Eye (tissue), 1 donor: Measurements from ENCODE around the gene MEG3.

ENCODE experiments used
- DNase-seq: peaks from one replicate; pipeline ENCODE4 v3.0.0-alpha.2; 2015

MEG3 gene

GRCh38 chr14:100825713-100826331 lies at the start of gene MEG3:
Gene MEG3, plus strand, starts transcription at chr14:100826118.
- DNase-seq: peak; percentile 91

DNA sequence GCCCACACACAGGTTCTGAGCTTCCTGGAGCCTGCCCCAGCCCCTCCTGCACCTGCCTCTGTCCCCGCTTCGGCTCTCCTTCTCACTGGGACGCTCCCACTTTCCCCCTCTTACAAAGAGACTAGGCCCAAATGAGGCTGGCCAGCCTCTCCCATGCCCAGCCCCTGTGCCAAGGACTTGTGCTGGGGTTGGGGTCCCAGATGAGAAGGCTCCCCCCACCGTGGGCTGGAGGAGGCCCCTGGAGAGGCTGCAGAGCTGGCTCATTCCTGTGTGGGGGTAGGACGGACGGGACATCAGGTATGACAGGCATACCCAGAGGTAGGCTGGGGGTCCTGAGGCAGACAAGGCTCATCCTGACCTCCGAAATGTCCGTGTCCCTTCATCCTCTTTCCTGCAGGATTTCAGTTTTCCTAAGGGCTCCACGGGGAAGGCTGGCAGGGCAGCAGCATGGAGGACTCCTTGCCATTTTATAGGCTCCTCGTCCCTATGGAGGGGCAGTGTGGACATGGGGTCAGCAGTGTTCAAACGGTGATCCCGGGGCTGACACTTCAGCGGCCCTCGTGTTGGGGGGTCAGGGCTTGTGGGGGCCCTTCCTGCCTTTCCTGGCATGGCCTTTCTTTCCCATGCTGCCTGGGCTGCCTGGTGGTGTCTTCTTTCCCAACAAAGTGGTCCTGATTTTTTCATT lies 49.1 kb upstream of the MEG3 start:
- DNase-seq: no peak

- DNase-seq: no peak
These were observed 48.5 kb upstream of the MEG3 start for GRCh38 chr14:100777366-100777817.

DNA sequence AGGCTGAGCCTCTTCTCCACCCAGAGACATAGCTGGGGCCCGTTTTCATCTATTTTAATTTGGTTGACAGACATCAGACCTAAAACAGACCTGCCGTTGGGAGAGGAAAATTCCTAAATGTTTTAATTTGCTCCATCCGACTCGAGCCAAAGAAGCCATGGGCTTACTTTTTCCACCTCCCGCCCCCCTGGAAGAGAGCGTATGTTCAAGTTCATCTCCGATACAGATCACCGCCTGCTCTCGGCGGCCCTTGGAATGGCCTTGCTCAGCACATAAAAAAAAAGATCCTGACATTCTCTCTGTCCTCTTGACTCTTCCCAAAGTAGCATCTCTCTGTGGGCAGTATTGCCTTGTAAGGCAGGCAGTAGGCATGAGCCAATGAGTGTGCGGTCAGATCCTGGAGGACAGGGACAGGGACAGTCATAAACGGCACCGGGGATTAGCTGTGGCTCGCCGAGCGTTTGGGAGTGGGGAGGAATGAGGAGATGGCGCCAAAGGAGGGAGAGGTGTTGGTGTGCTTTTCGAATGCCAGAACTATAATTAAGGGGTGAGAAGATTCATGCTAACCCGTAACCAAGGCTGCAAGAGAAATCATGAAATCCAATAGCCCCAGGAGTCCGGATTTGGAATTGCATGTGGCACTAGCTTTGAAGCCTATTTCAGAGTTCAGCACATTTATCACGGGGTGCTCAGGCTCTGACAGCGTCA lies 47.9 kb upstream of the MEG3 start:
- DNase-seq: no peak

DNA sequence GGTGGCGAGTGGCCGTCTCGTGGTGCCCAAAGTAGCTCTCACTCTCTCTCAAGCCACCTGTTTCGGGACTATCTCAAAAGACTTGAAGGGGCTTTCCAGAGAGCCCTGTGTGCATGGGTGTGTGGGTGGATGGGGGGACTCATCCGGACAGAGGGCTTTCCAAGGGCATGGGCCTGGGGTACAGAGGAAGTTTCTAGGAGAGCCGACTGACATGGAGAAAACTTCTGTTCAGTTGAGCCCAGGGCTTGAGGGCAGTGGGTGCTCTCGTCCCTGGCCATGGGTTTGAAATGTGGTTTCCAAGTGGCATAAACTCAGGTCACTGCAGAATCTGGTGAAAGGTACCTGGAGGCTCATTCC lies 47.4 kb upstream of the MEG3 start:
- DNase-seq: no peak

- DNase-seq: no peak
These were observed 46.8 kb upstream of the MEG3 start for GRCh38 chr14:100778951-100779690.

DNA sequence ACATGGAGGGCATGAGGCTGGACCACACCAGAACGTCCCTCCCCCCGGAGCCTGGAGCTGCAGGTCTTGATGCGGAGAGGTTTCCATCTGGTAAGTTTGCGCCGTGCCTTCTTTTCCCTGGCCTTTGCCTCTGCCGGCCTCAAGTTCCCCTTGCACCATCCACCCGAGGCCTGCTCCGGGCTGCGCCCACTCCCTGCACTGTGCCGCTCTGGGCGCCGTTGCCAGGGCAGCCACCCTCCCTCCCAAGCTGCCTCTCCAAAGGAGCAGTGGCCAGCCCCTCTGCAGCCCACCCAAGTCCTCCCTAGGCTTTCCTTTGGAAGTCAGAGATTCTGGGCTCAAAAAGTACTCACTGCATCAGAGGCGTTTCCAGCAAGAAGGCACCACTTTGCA lies 46.2 kb upstream of the MEG3 start:
- DNase-seq: no peak

- DNase-seq: no peak
These were observed 45.7 kb upstream of the MEG3 start for GRCh38 chr14:100780246-100780645.

- no peak for DNase-seq
These were observed 45.1 kb upstream of the MEG3 start for GRCh38 chr14:100780646-100781355.

DNA sequence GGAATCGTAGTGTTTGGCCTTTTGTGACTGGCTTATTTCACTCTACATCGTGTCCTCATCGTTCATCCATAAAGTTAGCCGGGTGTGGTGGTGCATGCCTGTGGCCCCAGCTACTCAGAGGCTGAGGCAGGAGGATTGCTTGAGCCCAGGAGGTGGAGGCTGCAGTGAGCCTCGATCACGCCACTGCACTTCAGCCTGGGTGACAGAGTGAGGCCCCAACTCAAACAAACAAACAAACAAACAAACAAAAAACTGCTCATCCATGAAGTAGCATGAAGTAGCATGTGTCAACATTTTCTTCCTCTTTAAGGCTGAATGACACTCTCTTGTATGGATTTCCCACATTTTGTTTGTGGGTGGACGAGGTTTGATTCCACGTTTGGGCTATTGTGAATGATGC lies 44.0 kb upstream of the MEG3 start:
- DNase-seq: no peak

DNA sequence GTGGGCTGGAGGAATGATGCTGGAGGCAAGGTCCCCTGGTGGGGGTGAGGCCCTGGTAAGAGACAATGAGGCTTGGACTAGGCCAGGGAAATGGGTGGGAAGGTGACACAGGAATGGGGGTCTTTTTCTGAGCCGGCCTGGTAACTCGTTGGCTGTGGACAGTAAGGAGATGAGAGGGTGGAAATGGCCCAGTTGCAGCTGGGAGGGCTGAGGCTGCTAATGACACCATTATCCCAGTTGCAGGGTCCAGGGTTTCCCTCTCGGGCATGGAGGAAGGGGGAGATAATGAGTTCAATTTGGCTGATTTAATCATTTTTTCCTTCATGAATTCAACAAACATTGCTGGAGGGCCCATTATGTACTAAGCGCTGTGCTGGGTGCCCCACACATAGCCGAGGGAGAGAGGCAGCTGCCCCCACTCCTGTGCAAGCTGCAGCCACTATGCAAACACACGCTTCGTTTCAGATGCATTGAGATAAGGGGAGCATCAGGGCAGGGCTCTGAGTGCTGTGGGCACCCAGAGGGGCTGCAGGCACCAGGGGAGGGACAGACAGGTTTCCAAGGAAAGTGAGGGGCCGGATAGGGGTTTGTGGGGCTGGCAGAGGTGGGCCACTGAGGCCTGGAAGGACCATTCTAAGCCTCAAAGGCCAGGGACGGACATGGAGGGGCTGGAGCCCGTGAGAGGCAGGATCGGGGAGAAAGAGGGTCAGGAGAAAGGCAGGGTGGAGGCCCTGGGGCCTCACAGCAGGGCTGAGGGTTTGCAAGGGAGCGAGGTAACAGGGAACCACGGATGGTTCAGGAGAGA lies 43.2 kb upstream of the MEG3 start:
- DNase-seq: no peak

- DNase-seq: peak; percentile 50
These were observed 42.1 kb upstream of the MEG3 start for GRCh38 chr14:100783630-100784370.

DNA sequence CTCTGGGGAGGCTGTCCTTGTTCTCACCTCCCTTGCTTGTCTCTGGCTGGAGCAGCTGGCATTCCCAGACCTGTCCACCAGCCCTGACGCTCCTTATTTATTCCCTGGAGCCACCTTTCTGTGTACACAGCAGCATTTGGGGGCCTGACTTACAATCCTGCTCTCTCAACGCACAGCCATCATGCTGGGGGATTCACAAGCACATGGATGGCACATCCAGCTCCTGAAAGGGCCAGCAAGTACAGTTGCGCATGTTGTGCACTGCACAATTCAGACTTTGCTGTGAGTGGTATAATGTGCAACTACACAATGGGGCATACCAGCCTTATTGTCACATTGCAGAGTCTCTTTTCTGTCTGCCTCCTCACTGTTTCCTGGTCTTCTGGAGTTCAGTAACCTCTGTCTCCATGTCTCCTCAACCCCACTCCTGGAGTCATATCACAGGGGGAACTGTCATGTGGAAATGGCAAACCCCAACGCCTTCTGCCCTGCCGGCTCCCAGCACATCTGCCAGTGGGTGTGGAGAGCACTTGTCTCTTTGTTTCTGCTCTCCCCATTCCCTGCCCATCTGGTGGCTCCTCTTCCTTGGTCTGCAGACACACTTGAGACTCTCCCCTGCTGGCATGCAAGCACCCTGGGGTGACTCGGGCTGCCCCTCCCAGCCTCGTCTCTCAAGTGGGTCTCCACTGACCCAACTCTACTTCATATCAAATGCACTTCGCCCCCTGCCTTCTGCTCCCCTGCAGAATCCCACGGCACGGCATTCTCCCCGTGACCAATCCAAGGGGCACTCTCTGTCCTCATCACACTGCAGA lies 41.2 kb upstream of the MEG3 start:
- DNase-seq: no peak

DNA sequence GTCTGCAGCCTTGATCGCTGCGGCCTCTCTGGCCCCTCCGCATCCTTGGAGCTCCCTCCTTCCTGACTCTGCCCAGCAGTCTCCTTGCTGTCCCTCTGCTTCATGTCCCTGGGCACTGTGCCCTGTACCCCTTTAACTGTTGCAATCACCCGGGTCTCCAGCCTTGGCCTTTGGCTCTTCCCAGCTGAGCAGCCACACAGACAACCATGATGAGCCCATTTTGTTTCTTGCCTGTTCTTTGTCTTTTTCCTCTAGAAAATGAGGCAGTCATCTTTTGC lies 40.6 kb upstream of the MEG3 start:
- DNase-seq: no peak

- DNase-seq: no peak
These were observed 40.3 kb upstream of the MEG3 start for GRCh38 chr14:100785626-100786025.

GRCh38 chr14:100786131-100786530 lies 39.8 kb upstream of the MEG3 start:
- peak; percentile 48 for DNase-seq

- no peak for DNase-seq
These were observed 39.2 kb upstream of the MEG3 start for GRCh38 chr14:100786576-100787219.

GRCh38 chr14:100787659-100788058 lies 38.3 kb upstream of the MEG3 start:
- DNase-seq: no peak

GRCh38 chr14:100788517-100788916 lies 37.4 kb upstream of the MEG3 start:
- DNase-seq: no peak

DNA sequence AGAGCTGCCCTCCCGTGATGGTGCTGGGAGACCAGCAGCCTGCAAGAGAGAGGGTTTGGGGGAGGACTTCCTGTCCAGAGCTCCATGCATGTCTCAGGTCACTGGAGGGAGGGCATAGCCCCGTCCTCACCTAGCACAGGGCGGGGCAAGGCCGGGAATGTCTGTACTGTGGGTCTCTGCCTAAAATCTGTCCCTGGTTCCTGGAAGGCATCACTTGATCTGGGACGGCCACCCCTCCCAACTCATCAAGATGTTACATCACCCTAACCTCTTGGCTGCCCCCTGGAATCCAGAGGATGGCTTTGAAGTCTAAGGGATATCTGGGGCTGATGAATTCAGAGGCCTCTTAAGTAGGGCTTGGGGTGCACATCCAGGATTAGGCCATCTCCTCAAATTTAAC lies 37.0 kb upstream of the MEG3 start:
- DNase-seq: no peak
